Keratinocyte (primary cell): ENCODE measurements around the gene ROR1. TPM values are rescaled to one million over a fixed set of nuclear protein-coding genes. Genes with fewer than 3 reads are reported as not detected.

Source experiments
- DNase-seq: peaks from one replicate; pipeline ENCODE4 v3.0.0-alpha.2; 2011; ENCODE audit warnings: low read depth, missing footprints, low spot score
- FAIRE-seq: peaks from 2 replicates; lab custom pipeline; 2011; peaks lifted over from hg19 to GRCh38; lab: Jason Lieb, UNC
- H2AFZ ChIP-seq: 2 replicates; pipeline ENCODE4 v1.6.0; 2012; ENCODE audit warnings: low read length, control low read depth, inconsistent platforms; ENCODE audit not compliant: control insufficient read depth
- H3K27ac ChIP-seq: 2 replicates; pipeline ENCODE4 v1.5.1; 2011; ENCODE audit warnings: low read length; ENCODE audit not compliant: control insufficient read depth, insufficient read depth
- H3K27me3 ChIP-seq: 3 replicates; pipeline ENCODE4 v1.6.0; 2011; ENCODE audit warnings: low read length; ENCODE audit not compliant: control insufficient read depth, insufficient read depth; ENCODE audit errors: extremely low read depth
- H3K36me3 ChIP-seq, 2 experiments: 2 replicates in 1 of 2; 3 replicates in 1 of 2; pipeline ENCODE4 v1.5.1; 2011; ENCODE audit warnings: low read length in 2 of 2, mild to moderate bottlenecking in 1 of 2; ENCODE audit not compliant: control insufficient read depth in 2 of 2, insufficient read depth in 2 of 2; ENCODE audit errors: extremely low read depth in 1 of 2
- H3K4me1 ChIP-seq: 3 replicates; pipeline ENCODE4 v1.5.1; 2011; ENCODE audit warnings: low read length; ENCODE audit not compliant: control insufficient read depth, insufficient read depth; ENCODE audit errors: extremely low read depth
- H3K4me2 ChIP-seq: 3 replicates; pipeline ENCODE4 v1.6.0; 2011; ENCODE audit warnings: low read depth, low read length; ENCODE audit not compliant: control insufficient read depth, insufficient read depth; ENCODE audit errors: extremely low read depth
- H3K4me3 ChIP-seq, 3 experiments: fragments of 200-600 bp in 1 of 3; sonication (generic) in 1 of 3; 2 replicates in 2 of 3; 3 replicates in 1 of 3; pipeline ENCODE4 v1.5.1; 2011 to 2016; ENCODE audit warnings: low read length in 3 of 3, mild to moderate bottlenecking in 3 of 3, control low read depth in 2 of 3, inconsistent platforms in 1 of 3, low read depth in 1 of 3, mixed read lengths in 1 of 3, mixed run types in 1 of 3, moderate library complexity in 1 of 3; ENCODE audit not compliant: control insufficient read depth in 2 of 3, insufficient read depth in 2 of 3; ENCODE audit errors: extremely low read depth in 1 of 3
- H3K79me2 ChIP-seq: 2 replicates; pipeline ENCODE4 v1.6.0; 2012; ENCODE audit warnings: low read length; ENCODE audit not compliant: control insufficient read depth, insufficient read depth
- H3K9ac ChIP-seq: 3 replicates; pipeline ENCODE4 v1.6.0; 2011; ENCODE audit warnings: low read length; ENCODE audit not compliant: control insufficient read depth, insufficient read depth; ENCODE audit errors: extremely low read depth
- H3K9me1 ChIP-seq: 3 replicates; pipeline ENCODE4 v1.6.0; 2011; ENCODE audit warnings: low read length; ENCODE audit not compliant: control insufficient read depth, insufficient read depth; ENCODE audit errors: extremely low read depth
- H3K9me3 ChIP-seq: 2 replicates; pipeline ENCODE4 v1.5.1; 2012; ENCODE audit warnings: low read depth, low read length; ENCODE audit not compliant: control insufficient read depth
- H4K20me1 ChIP-seq: 3 replicates; pipeline ENCODE4 v1.6.0; 2011; ENCODE audit warnings: low read length; ENCODE audit not compliant: control insufficient read depth, insufficient read depth; ENCODE audit errors: extremely low read depth
- CTCF ChIP-seq, 3 experiments: IDR thresholded peaks in 1 of 3; conservative IDR thresholded peaks in 1 of 3; optimal IDR thresholded peaks in 1 of 3; 2 replicates in 2 of 3; 3 replicates in 1 of 3; pipeline versions ENCODE3 to v1.5.1; 2011; ENCODE audit warnings: low read length in 3 of 3, mild to moderate bottlenecking in 3 of 3, moderate library complexity in 2 of 3, control low read depth in 1 of 3, inconsistent platforms in 1 of 3; ENCODE audit not compliant: insufficient read depth in 2 of 3; ENCODE audit errors: extremely low read depth in 1 of 3
- EZH2 ChIP-seq: IDR thresholded peaks from one replicate; pipeline ENCODE4 v1.6.1; 2012; ENCODE audit warnings: inconsistent platforms, mild to moderate bottlenecking, low read length, moderate library complexity
- dilution Hi-C: fragments of 300-500 bp; cut with MboI; formaldehyde crosslinking; loops from one replicate; pipeline ENCODE4 v1.7.0; 2020; ENCODE audit warnings: low sequenced_read_pairs; ENCODE audit not compliant: extremely low pct_ligation_motif_present
- polyA plus RNA-seq, 5 experiments: library from polyadenylated mRNA; depleted of rRNA in 3 of 5; stranded (reverse) in 3 of 5; stranded (forward) in 1 of 5; unstranded in 1 of 5; fragments of >200 nt; gene quantifications; 1 replicate in 1 of 5; 2 replicates in 3 of 5; 3 replicates in 1 of 5; pipeline versions ENCODE4 v1.2.1 to v1.2.3, GENCODE V29; 2011 to 2012; ENCODE audit warnings: missing spikeins in 2 of 5, low read depth in 1 of 5, low replicate concordance in 1 of 5

ROR1 gene
- polyA plus RNA-seq, 1 donor (not counting 4 experiments of a cell fraction or from before 2014, with no cell fraction given): 9.2 TPM

GRCh38 chr1:64001038-64001437 is 227.2 kb downstream of the ROR1 start:
- no peaks in the 10 kb centered on the region for H4K20me1 ChIP-seq
- H3K9me3 ChIP-seq: no peaks in the 10 kb centered on the region
- FAIRE-seq: no peak
- H3K4me3 ChIP-seq: no peak overlapping the region
- peaks cover 15% of the 10 kb centered on the region for H3K4me1 ChIP-seq
- H3K27me3 ChIP-seq: no peaks in the 10 kb centered on the region
- dilution Hi-C loops: no loop called here
- H3K79me2 ChIP-seq: no peaks in the 10 kb centered on the region
- no peak overlapping the region for H2AFZ ChIP-seq
- H3K27ac ChIP-seq: no peak overlapping the region
- TF ChIP-seq EZH2 (no peak), CTCF (optimal IDR thresholded peaks at IDR 0.05 in 1 of 3, IDR thresholded peaks at IDR 0.05 in 1 of 3, conservative IDR thresholded peaks at IDR 0.05 in 1 of 3; ENCODE audit: extremely low read depth in 1 of 3, insufficient read depth in 2 of 3, low read length in 3 of 3) (no peak)
- no peak overlapping the region for H3K4me2 ChIP-seq
- no peaks in the 10 kb centered on the region for H3K36me3 ChIP-seq
- no peak overlapping the region for H3K9ac ChIP-seq
- no peaks in the 10 kb centered on the region for H3K9me1 ChIP-seq
- DNase-seq: no peak

- peaks cover 29% of the 10 kb centered on the region for H3K4me1 ChIP-seq
- DNase-seq (no peak), FAIRE-seq (no peak)
- no peaks in the 10 kb centered on the region for H3K27me3 ChIP-seq
- H3K79me2 ChIP-seq: no peaks in the 10 kb centered on the region
- H4K20me1 ChIP-seq: no peaks in the 10 kb centered on the region
- no peak overlapping the region for H3K4me3 ChIP-seq
- dilution Hi-C loops: no loop called here
- H3K9me3 ChIP-seq: no peaks in the 10 kb centered on the region
- H3K9me1 ChIP-seq: no peaks in the 10 kb centered on the region
- no peak for TF ChIP-seq CTCF (optimal IDR thresholded peaks at IDR 0.05 in 1 of 3, IDR thresholded peaks at IDR 0.05 in 1 of 3, conservative IDR thresholded peaks at IDR 0.05 in 1 of 3; ENCODE audit: extremely low read depth in 1 of 3, insufficient read depth in 2 of 3, low read length in 3 of 3)
- TF ChIP-seq EZH2: no peak
- H3K9ac ChIP-seq: no peak overlapping the region
- no peak overlapping the region for H2AFZ ChIP-seq
- H3K27ac ChIP-seq: no peak overlapping the region
- H3K36me3 ChIP-seq: no peaks in the 10 kb centered on the region
- no peak overlapping the region for H3K4me2 ChIP-seq
Measured at GRCh38 chr1:64004451-64005025, 230.7 kb downstream of the ROR1 start.
